Measurements from ENCODE around the gene TCF4.

TCF4 gene

DNA sequence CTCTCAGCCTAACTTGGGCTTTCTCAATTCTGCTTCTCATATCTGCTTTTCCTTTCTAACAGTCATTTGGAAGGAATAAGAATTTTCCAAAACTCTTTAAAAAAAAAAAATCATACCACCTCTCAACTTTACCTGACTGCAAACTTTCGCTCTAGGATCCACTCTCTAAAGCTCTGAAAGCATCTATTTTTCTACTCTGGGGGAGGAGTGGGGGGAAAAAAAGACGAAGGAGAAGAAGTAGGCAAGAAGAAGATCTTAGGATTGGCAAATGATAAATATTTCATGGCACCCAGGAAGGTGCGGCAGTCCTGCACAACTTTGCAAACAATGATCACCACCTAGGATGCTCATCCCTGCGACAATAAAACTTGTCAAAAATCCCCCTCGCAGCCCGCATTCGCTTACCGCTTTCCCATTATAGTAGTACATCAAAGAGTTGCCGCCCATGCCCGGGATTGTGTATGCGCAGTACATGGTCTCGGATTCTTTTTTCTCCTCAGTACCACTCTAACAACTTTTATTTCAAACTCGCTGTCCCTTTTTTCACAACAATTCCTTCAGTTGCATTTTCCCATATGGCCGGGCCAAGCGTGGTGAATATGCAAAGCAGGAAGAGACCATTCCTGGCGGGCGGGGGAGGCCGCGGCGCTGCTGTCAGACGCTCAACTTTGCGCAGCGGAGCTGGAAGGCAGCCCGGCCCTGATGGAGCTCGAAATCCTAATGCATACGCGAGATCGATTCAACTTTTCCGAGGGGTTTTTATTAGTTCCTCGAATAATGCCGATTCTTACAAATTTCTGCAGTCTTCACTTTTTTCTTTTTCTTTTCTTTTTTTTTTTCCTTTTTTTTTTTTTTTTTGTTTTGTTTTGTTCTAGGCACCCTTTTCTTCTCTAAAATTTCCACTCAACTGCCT is 266.5 kb downstream of the TCF4 start (continued):
- TF ChIP-seq ZNF518A (tag by site-specific recombination; conservative IDR thresholded peaks at IDR 0.05; ENCODE audit: low read depth) (no peak), ZNF404 (tag by site-specific recombination; IDR thresholded peaks at IDR 0.05) (no peak), ZNF624 (tag by site-specific recombination; IDR thresholded peaks at IDR 0.05) (no peak), BCL11B (tag by site-specific recombination; IDR thresholded peaks at IDR 0.05; ENCODE audit: low read depth) (no peak), ZNF121 (tag by site-specific recombination; IDR thresholded peaks at IDR 0.05) (no peak), ZNF394 (tag by site-specific recombination; IDR thresholded peaks at IDR 0.05; ENCODE audit: borderline replicate concordance) (no peak), GLIS2 (tag by site-specific recombination; IDR thresholded peaks at IDR 0.05) (0 out of 2 replicates have a peak, but pooled peaks have one; percentile 28), ZNF157 (tag by site-specific recombination; IDR thresholded peaks at IDR 0.05) (no peak), ZNF292 (tag by site-specific recombination; IDR thresholded peaks at IDR 0.05; ENCODE audit: borderline replicate concordance, low read depth) (no peak), ZNF623 (tag by site-specific recombination; IDR thresholded peaks at IDR 0.05) (no peak), ZNF350 (tag by site-specific recombination; IDR thresholded peaks at IDR 0.05) (no peak)

GRCh38 chr18:55320424-55321264 is 267.3 kb downstream of the TCF4 start:
- ChIA-PET POLR2A (no interaction called here), CTCF (interaction anchor here (0.6 to 1.4 kb wide), 2 partner anchors 95 to 329 kb away, joined by 3 read pairs; no protein-coding TSS in a partner anchor)
- no peak for TF ChIP-seq ZBTB17 (tag by site-specific recombination; IDR thresholded peaks at IDR 0.05)
- no peak for TF ChIP-seq ZNF157 (tag by site-specific recombination; IDR thresholded peaks at IDR 0.05)
- 0 out of 2 replicates have a peak, but pooled peaks have one; percentile 36 for TF ChIP-seq ZNF335 (tag by site-specific recombination; conservative IDR thresholded peaks at IDR 0.05)
- no peak for TF ChIP-seq SP2 (tag by site-specific recombination; IDR thresholded peaks at IDR 0.05)
- no peak for TF ChIP-seq ZNF133 (tag by site-specific recombination; IDR thresholded peaks at IDR 0.05)
- no peak for TF ChIP-seq ZNF510 (tag by site-specific recombination; IDR thresholded peaks at IDR 0.05; ENCODE audit: insufficient replicate concordance)
- TF ChIP-seq SALL2 (tag by site-specific recombination; IDR thresholded peaks at IDR 0.05; ENCODE audit: borderline replicate concordance): no peak
- TF ChIP-seq ZSCAN30 (tag by site-specific recombination; IDR thresholded peaks at IDR 0.05): no peak
- no peak for TF ChIP-seq ZNF843 (tag by site-specific recombination; IDR thresholded peaks at IDR 0.05)
- no peak for TF ChIP-seq ZNF248 (tag by site-specific recombination; IDR thresholded peaks at IDR 0.05)
- TF ChIP-seq ZBTB44 (tag by site-specific recombination; IDR thresholded peaks at IDR 0.05): no peak
- 0 out of 2 replicates have a peak, but pooled peaks have one; percentile 37 for TF ChIP-seq TCF7L2 (IDR thresholded peaks at IDR 0.05; ENCODE audit: borderline replicate concordance, low read depth, low read length)
- TF ChIP-seq RBAK (tag by site-specific recombination; IDR thresholded peaks at IDR 0.05): no peak
- TF ChIP-seq ZNF302 (tag by site-specific recombination; IDR thresholded peaks at IDR 0.05; ENCODE audit: low read depth): no peak
- TF ChIP-seq ZNF747 (tag by site-specific recombination; IDR thresholded peaks at IDR 0.05): no peak
- TF ChIP-seq KLF8 (tag by site-specific recombination; IDR thresholded peaks at IDR 0.05): no peak
- no peak for TF ChIP-seq KLF10 (tag by site-specific recombination; IDR thresholded peaks at IDR 0.05)
- no peaks in the 10 kb centered on the region for H3K36me3 ChIP-seq (ENCODE audit: control insufficient read depth in 2 of 2, insufficient read depth in 1 of 2, low read length in 2 of 2)
- peaks cover 58% of the 10 kb centered on the region for H3K4me1 ChIP-seq (ENCODE audit: control insufficient read depth, insufficient read depth, low read length)
- no peaks in the 10 kb centered on the region for H3K9me3 ChIP-seq (ENCODE audit: control insufficient read depth, insufficient read depth, low read depth, low read length)
- H3K4me3 ChIP-seq (ENCODE audit: low read depth, low read length): no peak overlapping the region
- H3K27ac ChIP-seq (ENCODE audit: extremely low read depth, low read depth, low read length): peak overlapping the region; percentile 97
